Mesendoderm (in vitro differentiated cells): Measurements from ENCODE around the gene SETD1A. TPM values are rescaled to one million over a fixed set of nuclear protein-coding genes. Genes with fewer than 3 reads are reported as not detected.

Experiments used
- DNase-seq: peaks from one replicate; pipeline ENCODE4 v3.0.0; 2013
- H2AK5ac ChIP-seq: 2 replicates; pipeline ENCODE4 v1.6.1; 2013; ENCODE audit warnings: low read length, inconsistent platforms
- H2BK120ac ChIP-seq: 2 replicates; pipeline ENCODE4 v1.6.1; 2013; ENCODE audit warnings: low read depth, mild to moderate bottlenecking, low read length, moderate library complexity, mixed read lengths
- H2BK15ac ChIP-seq: replicated peaks from 2 replicates; pipeline ENCODE4 v1.6.1; 2013; ENCODE audit warnings: low read depth, mild to moderate bottlenecking, moderate library complexity
- H2BK5ac ChIP-seq: 2 replicates; pipeline ENCODE4 v1.6.1; 2013; ENCODE audit warnings: low read length, inconsistent platforms
- H3K18ac ChIP-seq: 2 replicates; pipeline ENCODE4 v1.6.1; 2013; ENCODE audit warnings: mild to moderate bottlenecking, low read length, mixed read lengths
- H3K23ac ChIP-seq: one replicate; pipeline ENCODE4 v1.6.1; 2013; ENCODE audit warnings: low read length
- H3K27ac ChIP-seq: 2 replicates; pipeline ENCODE4 v1.5.1; 2013; ENCODE audit warnings: low read depth, mild to moderate bottlenecking, inconsistent platforms, low read length, moderate library complexity
- H3K27me3 ChIP-seq: 2 replicates; pipeline ENCODE4 v1.6.1; 2013; ENCODE audit warnings: low read length, control low read depth, mild to moderate bottlenecking, inconsistent platforms; ENCODE audit not compliant: insufficient read depth, poor library complexity
- H3K36me3 ChIP-seq: 2 replicates; pipeline ENCODE4 v1.6.1; 2013; ENCODE audit warnings: low read length, inconsistent platforms; ENCODE audit not compliant: control insufficient read depth, insufficient read depth
- H3K4ac ChIP-seq: one replicate; pipeline ENCODE4 v1.6.1; 2013; ENCODE audit warnings: low read depth, mild to moderate bottlenecking, low read length, moderate library complexity
- H3K4me1 ChIP-seq: 2 replicates; pipeline ENCODE4 v1.6.1; 2013; ENCODE audit warnings: low read depth, low read length, inconsistent platforms; ENCODE audit not compliant: control insufficient read depth
- H3K4me2 ChIP-seq: 2 replicates; pipeline ENCODE4 v1.6.1; 2013; ENCODE audit warnings: low read length
- H3K4me3 ChIP-seq: 2 replicates; pipeline ENCODE4 v1.5.1; 2013; ENCODE audit warnings: mild to moderate bottlenecking, low read length
- H3K56ac ChIP-seq: one replicate; pipeline ENCODE4 v1.6.1; 2013; ENCODE audit warnings: low read length
- H3K79me1 ChIP-seq: 2 replicates; pipeline ENCODE4 v1.6.1; 2013; ENCODE audit warnings: low read length, inconsistent platforms
- H3K79me2 ChIP-seq: 2 replicates; pipeline ENCODE4 v1.6.1; 2013; ENCODE audit warnings: mild to moderate bottlenecking, low read length; ENCODE audit not compliant: control insufficient read depth, insufficient read depth
- H3K9ac ChIP-seq: 2 replicates; pipeline ENCODE4 v1.6.1; 2013; ENCODE audit warnings: low read length, inconsistent platforms
- H4K5ac ChIP-seq: one replicate; pipeline ENCODE4 v1.6.1; 2013; ENCODE audit warnings: low read length
- H4K8ac ChIP-seq: one replicate; pipeline ENCODE4 v1.6.1; 2013; ENCODE audit warnings: low read depth, mild to moderate bottlenecking, control low read depth, low read length, moderate library complexity
- WGBS: extraction: QIAGEN DNeasy Blood & Tissue Kit; methylation state at CpG from one replicate; pipeline ENCODE4 v1.1.7; 2013; ENCODE audit warnings: low lambda C conversion rate, missing lambda C conversion rate; ENCODE audit not compliant: insufficient coverage; ENCODE audit errors: extremely low coverage; 5-methylcytosine and 5-hydroxymethylcytosine counted together
- small RNA-seq: library from polyadenylated mRNA; stranded (forward); fragments of <200 nt; extraction: miRNeasy Mini kit (QIAGEN cat#:217004); gene quantifications from one replicate; pipeline ENCODE3, GENCODE V24; 2013; ENCODE audit not compliant: insufficient read depth

The SETD1A gene

DNA sequence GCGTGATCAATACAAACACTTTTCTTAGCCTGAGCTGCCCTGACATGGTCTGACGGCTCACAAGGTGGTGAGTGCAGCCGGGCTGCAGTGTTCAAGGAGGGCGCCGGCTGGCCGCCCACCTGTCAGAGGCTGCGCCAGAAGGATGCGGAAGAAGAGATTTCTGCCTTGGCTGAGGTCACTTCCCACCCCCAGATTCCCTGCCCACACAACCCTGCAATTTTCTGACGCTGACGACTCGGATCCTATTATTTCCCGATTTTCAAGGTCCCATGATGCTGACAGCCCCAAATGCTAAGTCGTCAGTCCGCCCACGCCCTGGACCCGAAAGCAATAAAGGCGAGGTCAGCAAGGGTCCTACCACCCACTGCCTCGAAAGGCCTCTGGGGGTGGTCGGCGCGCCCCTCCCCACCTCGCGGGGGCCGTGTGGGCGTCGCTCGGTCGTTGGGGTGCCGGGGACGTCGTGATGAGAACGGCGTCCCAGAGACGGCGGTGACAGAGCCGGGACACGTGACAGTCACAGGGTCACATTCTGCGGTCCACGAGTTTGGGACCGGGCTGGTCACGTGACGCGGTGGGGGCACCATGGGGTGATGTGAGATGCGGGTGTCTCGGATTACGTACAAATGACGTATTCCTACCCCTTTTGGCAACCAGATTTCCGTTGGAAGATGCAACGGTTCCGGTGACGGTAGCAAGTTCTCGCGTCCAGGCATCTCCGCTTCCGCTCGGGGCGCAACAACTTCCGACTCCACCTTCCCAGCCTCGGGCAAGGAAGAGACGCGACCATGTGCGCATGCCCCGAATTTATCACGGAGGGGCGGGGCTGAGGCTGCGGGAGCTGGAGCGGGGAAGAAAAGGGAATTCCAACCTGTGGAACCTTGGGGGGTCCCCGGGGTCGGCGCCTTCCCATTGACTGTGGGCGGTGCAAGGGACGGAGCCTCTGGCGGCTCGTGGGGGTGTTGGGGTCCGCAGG is 75.5 kb downstream of the SETD1A start, which contains the start of gene STX4:
Gene STX4, plus strand, starts transcription at position 823 of the 973 bp plus-strand sequence. CDS start 248 bp downstream, outside the sequence.
- H3K4ac ChIP-seq, result no peak within 1 kb of the TSS
- no peaks in the 10 kb centered on the region for H3K4me1 ChIP-seq
- H3K18ac ChIP-seq, result no peak within 1 kb of the TSS
- peak within 1 kb of the TSS; percentile 84 for H3K4me3 ChIP-seq
- H2BK15ac ChIP-seq, result no peak within 1 kb of the TSS
- WGBS, result no CpG with 5 or more reads among the region's 75 CpGs
- DNase-seq, result peak; percentile 96
- H2AK5ac ChIP-seq, result no peak within 1 kb of the TSS
- peaks cover 2% of the 10 kb centered on the region for H3K36me3 ChIP-seq
- H3K23ac ChIP-seq, result no peak within 1 kb of the TSS
- no peak within 1 kb of the TSS for H4K8ac ChIP-seq
- H2BK5ac ChIP-seq, result no peak within 1 kb of the TSS
- H3K79me1 ChIP-seq, result peaks cover 1% of the 10 kb centered on the region
- H3K27ac ChIP-seq, result no peak within 1 kb of the TSS
- no peak within 1 kb of the TSS for H2BK120ac ChIP-seq
- H3K4me2 ChIP-seq, result peak within 1 kb of the TSS; percentile 96
- no peaks in the 10 kb centered on the region for H3K27me3 ChIP-seq
- no peaks in the 10 kb centered on the region for H3K79me2 ChIP-seq
- H3K56ac ChIP-seq, result peak within 1 kb of the TSS; percentile 91
- no peak within 1 kb of the TSS for H4K5ac ChIP-seq
- peak within 1 kb of the TSS; percentile 72 for H3K9ac ChIP-seq

DNA sequence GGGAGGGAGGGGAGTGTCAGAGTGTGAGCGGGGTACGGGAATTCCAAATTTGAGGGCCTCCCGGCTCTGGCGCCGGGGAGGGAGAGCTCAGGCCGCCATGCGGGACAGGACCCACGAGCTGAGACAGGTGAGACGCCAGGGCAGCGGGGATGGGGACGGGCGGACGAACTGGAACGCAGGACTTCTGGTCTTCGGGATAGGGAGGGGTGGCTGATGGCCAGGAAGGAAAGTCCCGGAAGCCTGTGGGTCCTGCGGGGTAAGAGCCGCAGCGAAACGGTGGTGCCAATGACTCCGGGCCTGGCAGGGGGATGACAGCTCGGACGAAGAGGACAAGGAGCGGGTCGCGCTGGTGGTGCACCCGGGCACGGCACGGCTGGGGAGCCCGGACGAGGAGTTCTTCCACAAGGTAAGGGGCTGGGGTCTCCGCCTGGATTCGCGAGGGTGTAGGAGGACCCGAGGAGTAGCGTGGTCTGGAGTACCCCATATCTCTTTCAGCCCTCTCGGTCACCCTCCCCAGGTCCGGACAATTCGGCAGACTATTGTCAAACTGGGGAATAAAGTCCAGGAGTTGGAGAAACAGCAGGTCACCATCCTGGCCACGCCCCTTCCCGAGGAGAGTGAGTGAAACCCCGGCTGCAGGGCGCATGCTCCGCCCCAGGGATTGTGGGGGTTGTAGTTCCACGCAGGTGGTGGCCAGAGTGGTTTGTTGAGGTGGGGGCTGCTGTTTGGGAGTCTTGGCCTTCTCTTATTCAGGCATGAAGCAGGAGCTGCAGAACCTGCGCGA is 76.3 kb downstream of the SETD1A start:
- no peak overlapping the region for H3K4ac ChIP-seq
- no peaks in the 10 kb centered on the region for H3K4me1 ChIP-seq
- no peak overlapping the region for H4K5ac ChIP-seq
- H3K18ac ChIP-seq, result no peak overlapping the region
- peak overlapping the region; percentile 96 for H3K4me2 ChIP-seq
- H4K8ac ChIP-seq, result no peak overlapping the region
- H3K56ac ChIP-seq, result peak overlapping the region; percentile 74
- H3K27ac ChIP-seq, result no peak overlapping the region
- peak; percentile 87 for DNase-seq
- no CpG with 5 or more reads among the region's 47 CpGs for WGBS
- H3K23ac ChIP-seq, result no peak overlapping the region
- H3K36me3 ChIP-seq, result peaks cover 2% of the 10 kb centered on the region
- no peak overlapping the region for H2BK5ac ChIP-seq
- H2BK15ac ChIP-seq, result no peak overlapping the region
- peak overlapping the region; percentile 70 for H3K9ac ChIP-seq
- H3K27me3 ChIP-seq, result no peaks in the 10 kb centered on the region
- no peaks in the 10 kb centered on the region for H3K79me2 ChIP-seq
- no peak overlapping the region for H2BK120ac ChIP-seq
- H2AK5ac ChIP-seq, result no peak overlapping the region
- peaks cover 1% of the 10 kb centered on the region for H3K79me1 ChIP-seq
- peak overlapping the region; percentile 84 for H3K4me3 ChIP-seq

Small RNA genes within 50 kb of the gene (small RNA-seq; reads per million reads assigned to genes)
- not detected for gene AC135048.1
